CD4-positive, alpha-beta memory T cell (primary cell): ENCODE results near the gene LRRC52. TPM values are rescaled to one million over a fixed set of nuclear protein-coding genes. Genes with fewer than 3 reads are reported as not detected.

Experiments
- CTCF ChIA-PET: fragments of 350-600 bp; sonication (Branson Sonifier 250); formaldehyde crosslinking; loops from one replicate; lab custom pipeline; 2021; ENCODE audit warnings: inconsistent platforms; ENCODE audit not compliant: partially characterized antibody; lab: Charles Lee
- POLR2A ChIA-PET: fragments of 350-600 bp; sonication (Branson Sonifier 250); formaldehyde crosslinking; loops from one replicate; lab custom pipeline; 2021; ENCODE audit not compliant: partially characterized antibody; lab: Charles Lee
- DNase-seq, 5 donors: peaks; one replicate each; pipeline versions ENCODE4 v3.0.0 to v3.0.0-alpha.2; 2020 to 2022; ENCODE audit warnings: mixed read lengths in 1 of 5
- H3K27ac ChIP-seq: one replicate; pipeline ENCODE4 v1.7.0; 2013; ENCODE audit warnings: low read depth, low read length
- H3K27me3 ChIP-seq: 2 replicates; pipeline ENCODE4 v1.7.0; 2013; ENCODE audit warnings: mild to moderate bottlenecking, low read length, moderate library complexity; ENCODE audit not compliant: insufficient read depth
- H3K36me3 ChIP-seq: 2 replicates; pipeline ENCODE4 v1.7.0; 2013; ENCODE audit warnings: mild to moderate bottlenecking, low read length, moderate library complexity; ENCODE audit not compliant: insufficient read depth
- H3K4me1 ChIP-seq: 2 replicates; pipeline ENCODE4 v1.7.0; 2013; ENCODE audit warnings: mild to moderate bottlenecking, low read length, moderate library complexity; ENCODE audit not compliant: insufficient read depth
- H3K4me3 ChIP-seq, 2 donors: one replicate each; pipeline ENCODE4 v1.7.0; 2013; ENCODE audit warnings: low read length in 2 of 2, mild to moderate bottlenecking in 1 of 2
- H3K9me3 ChIP-seq, 2 donors: one replicate each; pipeline ENCODE4 v1.7.0; 2013; ENCODE audit warnings: low read length in 2 of 2, control low read depth in 1 of 2; ENCODE audit not compliant: control insufficient read depth in 1 of 2
- H3K27ac Mint-ChIP-seq, 7 donors: one replicate each; pipeline ENCODE4 v1.8.0; 2020 to 2021; ENCODE audit warnings: mixed read lengths in 7 of 7, mild to moderate bottlenecking in 6 of 7, inconsistent platforms in 3 of 7, moderate library complexity in 3 of 7
- H3K27me3 Mint-ChIP-seq, 2 donors: one replicate each; pipeline ENCODE4 v1.8.0; 2020 to 2021; ENCODE audit warnings: mixed read lengths in 2 of 2
- H3K36me3 Mint-ChIP-seq, 2 donors: one replicate each; pipeline ENCODE4 v1.8.0; 2020 to 2021; ENCODE audit warnings: mixed read lengths in 2 of 2, inconsistent platforms in 1 of 2, mild to moderate bottlenecking in 1 of 2
- H3K4me1 Mint-ChIP-seq, 4 donors: one replicate each; pipeline ENCODE4 v1.8.0; 2020 to 2021; ENCODE audit warnings: mixed read lengths in 4 of 4, mild to moderate bottlenecking in 1 of 4
- H3K4me3 Mint-ChIP-seq, 8 donors: one replicate each; pipeline ENCODE4 v1.8.0; 2020 to 2021; ENCODE audit warnings: mixed read lengths in 8 of 8, mild to moderate bottlenecking in 7 of 8, moderate library complexity in 6 of 8, inconsistent platforms in 3 of 8
- H3K9me3 Mint-ChIP-seq, 8 donors: one replicate each; pipeline ENCODE4 v1.8.0; 2020 to 2021; ENCODE audit warnings: mixed read lengths in 8 of 8, mild to moderate bottlenecking in 5 of 8, inconsistent platforms in 3 of 8, moderate library complexity in 1 of 8
- intact Hi-C: fragments of 100-400 bp; cut with micrococcal nuclease; formaldehyde crosslinking; loops from one replicate; pipeline ENCODE4 v1.15.1; 2023
- polyA plus RNA-seq, 2 donors: library from polyadenylated mRNA; unstranded; fragments of 300-500 nt; fragmentation: Illumina TruSeq; gene quantifications; one replicate each; pipeline ENCODE4 v1.2.3, GENCODE V29; 2021
- total RNA-seq, 2 experiments: library from RNA; stranded (reverse); gene quantifications; one replicate each; pipeline ENCODE4 v1.2.3, GENCODE V29; 2021

Gene LRRC52
- total and polyA plus RNA-seq, 4 experiments from 2014 or later = not detected

GRCh38 chr1:165539306-165539705 is 4.5 kb upstream of the LRRC52 start:
- no peaks in the 10 kb centered on the region for H3K4me1 Mint-ChIP-seq
- H3K27me3 Mint-ChIP-seq = peaks cover 17 to 28% of the 10 kb centered on the region in 2 donors
- H3K4me3 ChIP-seq = no peak overlapping the region

GRCh38 chr1:165539908-165540307 is 3.9 kb upstream of the LRRC52 start:
- Mint-ChIP-seq H3K36me3 (no peaks in the 10 kb centered on the region), H3K9me3 (peaks cover 0 to 4% (median 0%) of the 10 kb centered on the region in 8 donors), H3K27ac (no peak overlapping the region), H3K27me3 (peaks cover 22 to 32% of the 10 kb centered on the region in 2 donors), H3K4me1 (no peaks in the 10 kb centered on the region), H3K4me3 (no peak overlapping the region)
- Histone ChIP-seq H3K4me3 (no peak overlapping the region), H3K4me1 (no peaks in the 10 kb centered on the region), H3K27ac (no peak overlapping the region), H3K9me3 (no peaks in the 10 kb centered on the region), H3K27me3 (no peaks in the 10 kb centered on the region), H3K36me3 (no peaks in the 10 kb centered on the region)
- DNase-seq = no peak
- intact Hi-C loops = no loop called here
- ChIA-PET POLR2A (no interaction called here), CTCF (no interaction called here)

More at GRCh38 chr1:165539306-165539705, 4.5 kb upstream of the LRRC52 start:
- Mint-ChIP-seq H3K4me3 (no peak overlapping the region), H3K36me3 (no peaks in the 10 kb centered on the region), H3K9me3 (peaks cover 0 to 4% (median 0%) of the 10 kb centered on the region in 8 donors), H3K27ac (no peak overlapping the region)
- ChIA-PET POLR2A (no interaction called here), CTCF (no interaction called here)
- no peaks in the 10 kb centered on the region for H3K9me3 ChIP-seq
- H3K27me3 ChIP-seq = no peaks in the 10 kb centered on the region
- no peak overlapping the region for H3K27ac ChIP-seq
- intact Hi-C loops = no loop called here
- H3K36me3 ChIP-seq = no peaks in the 10 kb centered on the region
- DNase-seq = no peak
- H3K4me1 ChIP-seq = no peaks in the 10 kb centered on the region

DNA sequence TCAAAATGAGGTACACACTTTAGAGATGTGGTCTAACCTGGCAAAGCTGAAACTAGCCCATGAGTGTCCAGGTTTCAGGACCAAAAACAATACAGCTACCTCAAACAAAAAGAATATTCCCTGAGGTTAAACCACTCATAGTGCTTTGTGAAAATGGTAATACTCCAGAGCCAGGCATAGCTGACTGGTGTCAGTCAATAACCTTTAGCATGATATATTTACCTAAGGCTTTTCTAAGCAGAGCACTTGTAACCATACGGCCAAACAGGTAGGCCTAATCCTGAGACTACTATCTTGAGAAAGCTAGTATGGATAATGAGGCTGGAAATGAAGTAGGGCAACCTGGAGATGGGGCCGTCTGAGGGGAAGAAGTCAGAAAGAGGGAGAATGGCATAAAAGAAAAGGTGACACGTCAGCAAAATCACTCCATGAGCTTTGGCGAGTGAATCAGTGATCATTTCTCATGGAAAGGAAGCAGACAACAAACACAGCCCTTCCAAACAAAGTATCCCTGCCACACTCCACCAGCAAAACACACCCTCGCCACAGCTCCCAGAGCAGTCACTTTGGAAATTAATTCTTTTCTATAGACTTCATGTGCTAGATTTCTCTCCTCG is 1.7 kb upstream of the LRRC52 start:
- Mint-ChIP-seq H3K4me1 (no peaks in the 10 kb centered on the region), H3K27me3 (peaks cover 24 to 40% of the 10 kb centered on the region in 2 donors), H3K27ac (no peak overlapping the region), H3K9me3 (peaks cover 0 to under 1% (median 0%) of the 10 kb centered on the region in 8 donors), H3K4me3 (no peak overlapping the region), H3K36me3 (no peaks in the 10 kb centered on the region)
- Histone ChIP-seq H3K36me3 (no peaks in the 10 kb centered on the region), H3K27me3 (no peaks in the 10 kb centered on the region), H3K27ac (no peak overlapping the region), H3K4me1 (no peaks in the 10 kb centered on the region), H3K9me3 (no peaks in the 10 kb centered on the region), H3K4me3 (no peak overlapping the region)
- ChIA-PET POLR2A (no interaction called here), CTCF (no interaction called here)
- DNase-seq = no peak
- intact Hi-C loops = no loop called here

DNA sequence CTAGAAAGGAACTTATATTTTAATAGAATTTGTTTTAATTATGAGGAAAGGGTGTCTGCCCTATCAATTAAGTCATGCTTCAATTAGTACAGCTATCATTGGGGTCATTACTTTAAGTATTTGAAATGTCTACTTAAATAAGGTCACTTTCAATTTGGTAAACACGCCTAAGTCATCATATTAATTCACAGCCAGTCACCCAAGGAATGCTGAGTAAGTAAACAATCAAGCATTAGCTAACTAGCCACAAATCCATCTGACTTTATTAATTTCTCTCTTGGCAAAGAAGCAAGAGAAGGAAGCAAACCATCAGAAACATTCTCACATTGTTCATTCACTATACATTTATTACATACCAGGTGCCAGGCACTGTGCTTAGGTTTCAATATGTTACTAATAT is 1.2 kb upstream of the LRRC52 start:
- Mint-ChIP-seq H3K27me3 (peaks cover 24 to 42% of the 10 kb centered on the region in 2 donors), H3K9me3 (no peaks in the 10 kb centered on the region), H3K36me3 (no peaks in the 10 kb centered on the region), H3K4me1 (no peaks in the 10 kb centered on the region), H3K4me3 (no peak overlapping the region), H3K27ac (no peak overlapping the region)
- H3K36me3 ChIP-seq = no peaks in the 10 kb centered on the region
- H3K9me3 ChIP-seq = no peaks in the 10 kb centered on the region
- no peak for DNase-seq
- no peaks in the 10 kb centered on the region for H3K4me1 ChIP-seq
- H3K4me3 ChIP-seq = no peak overlapping the region
- CTCF ChIA-PET = no interaction called here
- no peaks in the 10 kb centered on the region for H3K27me3 ChIP-seq
- intact Hi-C loops = no loop called here
- POLR2A ChIA-PET = no interaction called here
- no peak overlapping the region for H3K27ac ChIP-seq

DNA sequence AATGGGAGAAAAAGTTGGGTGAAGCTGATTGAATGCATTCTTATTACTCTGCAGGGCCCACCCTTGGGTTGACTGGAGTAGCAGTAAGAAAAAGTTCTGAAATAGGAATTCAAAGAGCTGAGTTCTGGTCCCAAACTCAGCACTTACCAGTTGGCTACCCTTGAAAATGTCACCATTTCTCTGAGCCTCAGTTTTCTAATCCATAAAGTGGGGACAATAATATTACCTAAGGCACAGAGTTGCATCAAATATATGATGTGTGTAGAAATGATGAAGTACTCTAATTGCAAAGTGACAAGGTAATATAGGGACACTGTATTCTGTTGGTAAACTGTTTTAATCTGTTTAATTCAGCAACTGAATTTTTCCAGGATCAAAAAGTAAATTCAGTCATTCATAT is 1.2 kb downstream of the LRRC52 start:
- Mint-ChIP-seq H3K27ac (no peak overlapping the region), H3K4me1 (no peaks in the 10 kb centered on the region), H3K9me3 (no peaks in the 10 kb centered on the region), H3K36me3 (no peaks in the 10 kb centered on the region), H3K27me3 (peaks cover 23 to 35% of the 10 kb centered on the region in 2 donors), H3K4me3 (no peak overlapping the region)
- POLR2A ChIA-PET = interaction anchor here (0.6 kb wide), 1 partner anchor 30 kb away, joined by 3 read pairs; no protein-coding TSS in a partner anchor
- no peak for DNase-seq
- H3K4me3 ChIP-seq = no peak overlapping the region
- H3K27ac ChIP-seq = no peak overlapping the region
- H3K27me3 ChIP-seq = no peaks in the 10 kb centered on the region
- H3K36me3 ChIP-seq = no peaks in the 10 kb centered on the region
- no peaks in the 10 kb centered on the region for H3K4me1 ChIP-seq
- H3K9me3 ChIP-seq = no peaks in the 10 kb centered on the region
- intact Hi-C loops = no loop called here
- CTCF ChIA-PET = no interaction called here

GRCh38 chr1:165545974-165546373 is 2.2 kb downstream of the LRRC52 start:
- Mint-ChIP-seq H3K4me1 (no peaks in the 10 kb centered on the region), H3K9me3 (no peaks in the 10 kb centered on the region), H3K27me3 (peaks cover 23 to 35% of the 10 kb centered on the region in 2 donors), H3K27ac (no peak overlapping the region), H3K4me3 (no peak overlapping the region), H3K36me3 (no peaks in the 10 kb centered on the region)
- ChIA-PET POLR2A (no interaction called here), CTCF (interaction anchor here (1.1 kb wide), 1 partner anchor 13 kb away, joined by 3 read pairs; no protein-coding TSS in a partner anchor)
- Histone ChIP-seq H3K9me3 (no peaks in the 10 kb centered on the region), H3K36me3 (no peaks in the 10 kb centered on the region), H3K27me3 (no peaks in the 10 kb centered on the region), H3K27ac (no peak overlapping the region), H3K4me3 (no peak overlapping the region), H3K4me1 (no peaks in the 10 kb centered on the region)
- no peak for DNase-seq
- intact Hi-C loops = no loop called here

DNA sequence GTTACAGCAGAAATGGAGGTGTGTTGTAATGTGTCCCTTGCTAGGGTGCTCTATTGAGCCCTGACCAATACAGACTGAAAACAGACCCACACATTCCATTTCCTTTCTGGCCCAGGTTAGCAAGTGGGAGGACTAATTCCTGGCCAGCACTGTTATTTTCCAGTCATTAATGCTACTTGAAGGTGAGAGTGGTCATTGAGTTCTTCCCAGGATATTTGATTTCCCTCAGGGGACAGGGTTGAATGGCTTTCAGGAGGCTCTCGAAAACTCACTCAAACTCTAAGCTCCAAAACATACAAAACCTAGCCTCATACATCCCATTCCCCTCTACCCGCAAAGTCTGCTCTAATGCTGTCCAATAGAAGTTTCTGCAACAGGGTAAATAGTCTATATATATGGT is 6.2 kb downstream of the LRRC52 start:
- no peak for DNase-seq
- H3K27ac ChIP-seq = no peak overlapping the region
- CTCF ChIA-PET = no interaction called here
- Mint-ChIP-seq H3K4me1 (no peaks in the 10 kb centered on the region), H3K27ac (no peak overlapping the region), H3K27me3 (peaks cover 17 to 27% of the 10 kb centered on the region in 2 donors), H3K36me3 (no peaks in the 10 kb centered on the region), H3K9me3 (no peaks in the 10 kb centered on the region), H3K4me3 (no peak overlapping the region)
- H3K4me1 ChIP-seq = no peaks in the 10 kb centered on the region
- intact Hi-C loops = no loop called here
- H3K27me3 ChIP-seq = no peaks in the 10 kb centered on the region
- no peak overlapping the region for H3K4me3 ChIP-seq
- POLR2A ChIA-PET = no interaction called here
- H3K36me3 ChIP-seq = no peaks in the 10 kb centered on the region
- no peaks in the 10 kb centered on the region for H3K9me3 ChIP-seq
